NCI-H1417 treated with DMSO at 0.1 percent for 48 hours (cell line): ENCODE data around the gene RPRD2.
"Not testable (repeated sequence)": the region's sequence is repeated elsewhere in the genome, so short reads cannot be mapped to it uniquely, and the experiment has no call there.

Experiments used
- DNase-seq: peaks from one replicate; lab custom pipeline; 2025; lab: John Stamatoyannopoulos, UW

Gene RPRD2

GRCh38 chr1:150389650-150390049, 25.7 kb downstream of the RPRD2 start:
- no peak for DNase-seq

- DNase-seq = no peak
Observed at GRCh38 chr1:150392627-150393026, 28.7 kb downstream of the RPRD2 start.

GRCh38 chr1:150395115-150395514, 31.2 kb downstream of the RPRD2 start:
- DNase-seq = not testable (repeated sequence)

GRCh38 chr1:150397392-150398032, 33.6 kb downstream of the RPRD2 start:
- DNase-seq = no peak

GRCh38 chr1:150404465-150404864, 40.5 kb downstream of the RPRD2 start:
- no peak for DNase-seq

GRCh38 chr1:150405660-150406059, 41.7 kb downstream of the RPRD2 start:
- no peak for DNase-seq

GRCh38 chr1:150406483-150406882, 42.5 kb downstream of the RPRD2 start:
- DNase-seq = no peak

GRCh38 chr1:150407330-150407729, 43.4 kb downstream of the RPRD2 start:
- DNase-seq = no peak

GRCh38 chr1:150408800-150409199, 44.9 kb downstream of the RPRD2 start:
- DNase-seq = no peak

- DNase-seq = no peak
Observed at GRCh38 chr1:150409504-150410362, 45.8 kb downstream of the RPRD2 start.

- no peak for DNase-seq
Observed at GRCh38 chr1:150410582-150411101, 46.7 kb downstream of the RPRD2 start.

GRCh38 chr1:150414592-150414991, 50.6 kb downstream of the RPRD2 start:
- no peak for DNase-seq

- no peak for DNase-seq
Observed at GRCh38 chr1:150415800-150416199, 51.9 kb downstream of the RPRD2 start.

GRCh38 chr1:150420560-150421265, 56.8 kb downstream of the RPRD2 start:
- DNase-seq = no peak

- no peak for DNase-seq
Observed at GRCh38 chr1:150422541-150422940, 58.6 kb downstream of the RPRD2 start.

- DNase-seq = peak; percentile 3
Observed at GRCh38 chr1:150429805-150430204, 65.9 kb downstream of the RPRD2 start.

GRCh38 chr1:150441121-150441520, 77.2 kb downstream of the RPRD2 start:
- no peak for DNase-seq

- DNase-seq = no peak
Observed at GRCh38 chr1:150444232-150444631, 80.3 kb downstream of the RPRD2 start.

- DNase-seq = no peak
Observed at GRCh38 chr1:150456146-150456647, 92.2 kb downstream of the RPRD2 start.

- DNase-seq = peak; percentile 3
Observed at GRCh38 chr1:150464422-150464826, 100.5 kb downstream of the RPRD2 start.

GRCh38 chr1:150466964-150467363, 103.0 kb downstream of the RPRD2 start:
- no peak for DNase-seq

- DNase-seq = no peak
Observed at GRCh38 chr1:150469291-150469690, 105.3 kb downstream of the RPRD2 start.
